ENCODE results near the gene QRFP.

Gene QRFP

DNA sequence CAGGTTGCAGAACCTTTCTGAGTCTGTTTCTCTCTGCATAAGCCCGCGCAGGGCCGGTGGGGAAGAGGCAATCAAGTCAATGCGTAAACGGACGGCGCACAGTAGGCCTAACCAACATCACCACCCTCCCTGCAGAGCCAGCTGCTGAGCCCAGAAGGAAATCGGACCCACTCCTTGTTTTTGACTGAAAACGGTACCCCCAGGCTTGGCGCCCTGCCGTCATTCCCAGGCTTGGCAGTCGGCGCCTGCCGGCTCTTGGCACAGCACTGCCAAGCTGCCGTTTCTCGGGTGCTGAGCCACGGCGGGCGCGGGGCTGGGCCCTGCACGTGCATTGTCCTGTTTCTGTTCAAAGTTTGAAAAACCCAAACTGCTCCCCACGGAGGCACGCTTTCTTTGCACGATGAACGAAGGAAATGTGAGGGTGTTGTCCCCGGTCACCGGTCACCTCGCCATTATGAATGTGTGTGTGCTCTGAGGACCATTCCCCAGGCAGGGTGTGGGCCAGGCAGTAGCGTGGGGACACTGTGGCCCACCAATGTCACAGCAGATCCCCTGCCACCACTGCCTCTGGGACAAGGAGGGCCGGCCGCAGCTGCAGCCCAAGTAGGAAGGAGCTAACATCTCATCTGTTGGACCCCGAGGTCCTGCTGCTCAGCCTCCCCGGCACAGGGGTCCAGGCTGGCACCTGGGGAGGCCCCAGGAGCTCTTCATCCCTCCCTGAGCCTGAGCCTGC lies 22.4 kb upstream of the QRFP start:
- Histone ChIP-seq H3K27me3 (ENCODE audit: control insufficient read depth, insufficient read depth, low read length, poor library complexity, severe bottlenecking) (peaks cover 5% of the 10 kb centered on the region), H3K4me3 (ENCODE audit: insufficient read depth, low read depth, low read length) (no peak overlapping the region), H3K36me3 (ENCODE audit: control insufficient read depth, insufficient read depth, low read length) (no peaks in the 10 kb centered on the region), H3K4me1 (ENCODE audit: control insufficient read depth, insufficient read depth, low read length) (peaks cover 40% of the 10 kb centered on the region), H3K9me3 (ENCODE audit: control insufficient read depth, low read length) (no peaks in the 10 kb centered on the region), H3K27ac (ENCODE audit: insufficient read depth, low read depth, low read length, poor library complexity, severe bottlenecking) (no peak overlapping the region)
- WGBS, 2 experiments, result 94 to 95% methylated on average over 33 of the region's 33 CpGs

DNA sequence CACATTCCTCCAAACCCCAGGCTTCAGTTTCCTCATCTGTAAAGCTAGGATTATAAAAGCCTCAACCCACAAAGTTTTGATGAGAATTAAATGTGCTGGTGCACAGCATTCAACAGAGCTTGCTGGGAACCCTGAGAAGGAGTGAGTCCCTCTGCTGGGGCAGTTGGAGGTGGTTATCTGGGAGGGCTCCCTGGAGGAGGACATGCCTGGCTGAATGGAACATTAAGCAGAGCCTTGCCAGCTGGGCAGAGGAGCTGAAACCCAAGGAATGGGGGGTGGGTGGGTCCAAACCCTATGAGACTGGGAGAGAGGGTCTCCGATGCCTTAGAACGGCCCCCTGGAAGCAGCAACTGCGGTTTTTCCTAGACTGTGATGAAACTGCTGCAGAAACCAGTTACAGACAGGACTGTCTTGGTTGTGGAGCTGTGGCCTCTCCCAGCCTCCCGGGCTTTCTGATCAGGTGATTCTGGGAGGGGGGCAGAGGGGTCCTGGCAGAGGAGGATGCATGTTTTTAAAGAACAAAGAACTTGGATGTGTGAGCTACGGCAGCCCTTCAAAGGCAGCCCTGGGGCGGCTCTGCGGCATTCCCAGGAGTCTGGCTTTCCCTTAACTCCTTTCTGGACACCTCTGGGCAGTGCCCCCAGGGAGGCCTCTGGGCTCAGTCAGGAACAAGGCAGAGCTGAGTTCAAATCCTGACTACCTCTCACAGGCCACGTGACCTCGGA lies 21.7 kb upstream of the QRFP start:
- no peaks in the 10 kb centered on the region for H3K36me3 ChIP-seq (ENCODE audit: control insufficient read depth, insufficient read depth, low read length)
- H3K27ac ChIP-seq (ENCODE audit: insufficient read depth, low read depth, low read length, poor library complexity, severe bottlenecking), result no peak overlapping the region
- H3K4me3 ChIP-seq (ENCODE audit: insufficient read depth, low read depth, low read length), result no peak overlapping the region
- H3K4me1 ChIP-seq (ENCODE audit: control insufficient read depth, insufficient read depth, low read length), result peaks cover 47% of the 10 kb centered on the region
- WGBS, 2 experiments, result 83 to 86% methylated on average over 9 of the region's 9 CpGs
- peaks cover 5% of the 10 kb centered on the region for H3K27me3 ChIP-seq (ENCODE audit: control insufficient read depth, insufficient read depth, low read length, poor library complexity, severe bottlenecking)
- H3K9me3 ChIP-seq (ENCODE audit: control insufficient read depth, low read length), result no peaks in the 10 kb centered on the region

DNA sequence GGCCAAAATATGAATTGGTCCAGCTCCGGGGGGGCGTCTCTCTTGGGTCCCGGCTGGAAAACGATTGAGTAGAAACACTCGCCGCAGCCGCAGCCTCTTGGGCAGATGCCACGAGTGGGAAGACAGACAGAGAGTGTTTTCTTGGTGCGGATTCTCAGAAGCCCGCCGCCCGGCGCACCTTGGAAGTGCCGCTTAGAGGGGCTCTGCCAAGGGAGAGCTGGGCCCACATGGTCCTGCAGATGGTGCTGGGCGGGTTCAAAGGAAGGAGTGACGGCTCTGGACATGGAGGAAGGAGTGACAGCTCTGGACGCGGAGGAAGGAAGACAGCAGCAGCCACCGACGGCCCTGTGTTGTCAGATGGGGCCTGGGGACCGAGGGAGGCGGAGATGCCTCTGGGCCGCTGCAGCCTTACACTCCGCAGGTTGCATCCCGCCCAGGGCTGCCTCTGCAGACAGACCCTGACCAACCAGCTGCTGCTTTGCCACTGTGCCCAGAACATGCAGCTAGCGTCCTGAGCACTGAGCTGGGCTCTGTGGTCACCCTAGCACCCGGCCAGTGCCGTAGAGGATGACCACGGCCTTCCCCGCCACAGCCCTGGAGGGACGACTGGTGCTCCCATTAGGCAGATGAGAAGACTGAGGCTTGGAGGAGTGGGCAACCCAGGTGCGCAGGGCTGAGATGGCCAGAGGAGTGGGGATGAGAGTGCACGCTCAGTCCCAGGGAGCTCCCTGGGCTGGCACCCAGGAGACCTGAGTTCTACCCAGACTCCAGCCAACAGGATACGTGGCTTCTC lies 20.8 kb upstream of the QRFP start:
- no peaks in the 10 kb centered on the region for H3K36me3 ChIP-seq (ENCODE audit: control insufficient read depth, insufficient read depth, low read length)
- peaks cover 52% of the 10 kb centered on the region for H3K4me1 ChIP-seq (ENCODE audit: control insufficient read depth, insufficient read depth, low read length)
- H3K9me3 ChIP-seq (ENCODE audit: control insufficient read depth, low read length), result no peaks in the 10 kb centered on the region
- H3K27ac ChIP-seq (ENCODE audit: insufficient read depth, low read depth, low read length, poor library complexity, severe bottlenecking), result no peak overlapping the region
- H3K4me3 ChIP-seq (ENCODE audit: insufficient read depth, low read depth, low read length), result no peak overlapping the region
- WGBS, 2 experiments, result 89% methylated on average over 34 of the region's 34 CpGs
- H3K27me3 ChIP-seq (ENCODE audit: control insufficient read depth, insufficient read depth, low read length, poor library complexity, severe bottlenecking), result peaks cover 3% of the 10 kb centered on the region

DNA sequence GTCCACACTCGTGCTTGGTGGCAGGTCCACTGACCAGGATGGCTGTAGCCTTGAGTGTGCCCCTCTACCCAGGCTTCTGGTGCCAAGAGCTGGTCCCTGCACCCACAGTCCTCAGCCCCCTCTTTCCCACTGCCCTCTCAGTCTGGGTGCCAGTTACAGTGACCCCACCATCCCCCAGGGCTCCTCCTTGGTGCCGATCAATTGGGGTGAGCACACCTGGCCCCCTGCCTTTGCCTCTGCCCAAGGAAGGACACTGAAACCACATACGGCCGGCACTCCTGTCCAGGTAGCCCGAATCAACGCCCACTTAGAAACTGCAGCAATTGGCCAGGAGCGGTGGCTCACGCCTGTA lies 18.5 kb upstream of the QRFP start:
- no peak overlapping the region for H3K4me3 ChIP-seq (ENCODE audit: insufficient read depth, low read depth, low read length)
- WGBS, 2 experiments, result 89 to 93% methylated on average over 8 of the region's 8 CpGs
- H3K4me1 ChIP-seq (ENCODE audit: control insufficient read depth, insufficient read depth, low read length), result peaks cover 29% of the 10 kb centered on the region
- H3K27me3 ChIP-seq (ENCODE audit: control insufficient read depth, insufficient read depth, low read length, poor library complexity, severe bottlenecking), result no peaks in the 10 kb centered on the region
- H3K36me3 ChIP-seq (ENCODE audit: control insufficient read depth, insufficient read depth, low read length), result no peaks in the 10 kb centered on the region
- H3K27ac ChIP-seq (ENCODE audit: insufficient read depth, low read depth, low read length, poor library complexity, severe bottlenecking), result no peak overlapping the region
- no peaks in the 10 kb centered on the region for H3K9me3 ChIP-seq (ENCODE audit: control insufficient read depth, low read length)

DNA sequence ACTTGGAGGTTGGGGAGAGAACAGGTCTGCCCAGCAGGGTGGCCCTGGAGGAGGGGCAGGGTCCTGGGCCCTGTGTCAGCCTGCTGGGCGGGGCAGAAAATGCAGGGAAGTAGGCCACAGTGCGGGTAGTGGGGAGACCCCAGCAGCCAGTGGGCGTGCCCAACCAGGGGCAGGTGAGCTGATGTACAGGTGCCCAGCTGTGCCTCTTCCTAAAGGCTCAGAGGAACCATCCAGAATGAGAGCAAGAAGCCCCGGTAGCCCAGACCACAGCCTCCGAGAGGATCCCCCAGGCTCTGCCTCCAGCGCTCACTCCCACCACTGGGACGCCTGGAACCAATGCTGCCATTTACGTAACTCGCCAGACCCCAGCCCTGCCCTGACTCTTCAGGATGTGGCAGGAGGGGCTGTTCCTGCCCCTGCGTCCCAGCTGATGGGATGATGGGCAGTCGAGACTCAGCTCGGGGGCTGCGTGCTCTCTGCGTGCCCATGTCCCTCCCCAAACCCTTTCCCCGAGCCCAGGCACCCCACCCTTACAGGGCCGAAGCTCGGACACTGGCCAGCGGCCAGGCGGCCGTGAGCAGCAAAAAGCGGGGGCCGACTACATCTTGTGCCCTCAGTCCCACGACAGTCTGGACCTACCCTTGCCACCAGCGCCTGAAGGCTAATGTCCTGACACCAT lies 17.9 kb upstream of the QRFP start:
- no peak overlapping the region for H3K27ac ChIP-seq (ENCODE audit: insufficient read depth, low read depth, low read length, poor library complexity, severe bottlenecking)
- H3K27me3 ChIP-seq (ENCODE audit: control insufficient read depth, insufficient read depth, low read length, poor library complexity, severe bottlenecking), result no peaks in the 10 kb centered on the region
- WGBS, 2 experiments, result 89% methylated on average over 24 of the region's 24 CpGs
- no peaks in the 10 kb centered on the region for H3K9me3 ChIP-seq (ENCODE audit: control insufficient read depth, low read length)
- peaks cover 24% of the 10 kb centered on the region for H3K4me1 ChIP-seq (ENCODE audit: control insufficient read depth, insufficient read depth, low read length)
- no peak overlapping the region for H3K4me3 ChIP-seq (ENCODE audit: insufficient read depth, low read depth, low read length)
- no peaks in the 10 kb centered on the region for H3K36me3 ChIP-seq (ENCODE audit: control insufficient read depth, insufficient read depth, low read length)

DNA sequence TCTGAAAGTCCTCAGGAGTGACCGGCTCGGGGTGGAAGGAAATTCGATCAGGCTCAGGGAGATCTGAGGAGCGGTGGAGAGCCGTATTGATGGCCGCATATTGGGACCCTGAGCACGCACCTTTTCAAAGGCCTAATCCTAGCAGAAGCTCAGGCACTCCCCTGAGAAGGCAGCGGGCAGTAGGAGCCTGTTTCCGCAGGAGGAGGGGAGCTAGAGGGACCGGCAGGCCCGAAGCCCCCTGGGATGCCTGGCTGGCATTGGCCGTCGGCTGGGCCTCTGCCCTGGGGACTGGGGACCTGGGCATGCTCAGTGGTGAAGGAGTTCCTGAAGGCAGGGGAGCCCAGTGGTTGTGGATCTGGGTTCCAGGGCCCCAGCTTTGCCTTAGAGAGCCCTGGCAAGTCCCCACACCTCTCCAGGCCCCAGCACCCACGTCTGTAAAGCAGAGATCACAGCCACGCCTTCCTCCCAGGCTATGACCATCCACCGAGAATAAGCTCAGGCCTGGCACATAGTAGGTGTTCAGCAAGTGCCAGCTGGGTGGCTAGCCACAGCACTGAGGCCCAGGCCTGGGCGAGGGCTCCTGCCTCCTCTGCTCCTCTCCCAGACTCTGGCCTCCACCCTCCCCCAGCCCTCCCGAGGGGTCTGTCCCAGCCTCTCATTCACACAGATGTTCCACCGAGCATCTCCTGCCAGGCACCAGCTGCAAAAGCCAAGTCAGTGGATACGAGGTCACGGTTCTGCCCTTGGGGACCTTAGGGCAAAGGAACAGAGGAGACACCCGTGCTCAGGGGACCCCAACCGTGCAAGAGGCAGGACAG lies 17.2 kb upstream of the QRFP start:
- Histone ChIP-seq H3K4me1 (ENCODE audit: control insufficient read depth, insufficient read depth, low read length) (peaks cover 22% of the 10 kb centered on the region), H3K36me3 (ENCODE audit: control insufficient read depth, insufficient read depth, low read length) (no peaks in the 10 kb centered on the region), H3K27me3 (ENCODE audit: control insufficient read depth, insufficient read depth, low read length, poor library complexity, severe bottlenecking) (no peaks in the 10 kb centered on the region), H3K27ac (ENCODE audit: insufficient read depth, low read depth, low read length, poor library complexity, severe bottlenecking) (no peak overlapping the region), H3K4me3 (ENCODE audit: insufficient read depth, low read depth, low read length) (no peak overlapping the region), H3K9me3 (ENCODE audit: control insufficient read depth, low read length) (no peaks in the 10 kb centered on the region)
- WGBS, 2 experiments, result 54 to 55% methylated on average over 23 of the region's 23 CpGs

DNA sequence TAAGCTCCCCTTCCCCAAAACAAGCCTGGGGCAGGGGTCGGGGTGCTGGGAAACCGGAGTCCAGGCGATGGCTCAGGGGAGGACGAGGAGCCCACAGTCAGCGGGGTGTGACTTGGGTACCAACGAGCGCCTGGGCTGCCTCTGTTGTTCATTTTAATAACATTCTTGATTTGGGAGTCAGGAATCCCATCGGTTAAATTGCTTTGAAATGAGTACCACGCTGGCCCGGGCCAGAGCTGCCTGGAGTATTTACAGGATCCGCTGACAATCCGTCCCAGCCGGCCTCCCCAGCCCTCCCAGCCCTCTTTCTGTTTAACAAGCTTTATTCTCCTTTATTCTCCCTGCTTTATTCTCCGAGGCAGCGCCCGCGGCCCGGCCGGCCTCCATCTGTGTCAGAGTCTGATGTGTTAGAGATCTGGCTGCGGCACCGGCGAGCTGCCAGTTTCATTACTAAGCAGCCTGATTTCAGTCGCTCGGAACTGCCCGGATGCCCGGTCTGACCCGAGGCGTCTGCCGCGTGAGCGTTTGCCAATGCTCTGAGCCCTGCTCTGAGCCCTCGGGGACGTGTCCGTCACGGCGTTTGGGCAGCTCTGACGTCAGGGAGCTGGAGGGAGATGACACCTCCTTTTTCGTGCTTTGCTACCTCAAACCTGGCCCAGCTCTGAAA lies 16.5 kb upstream of the QRFP start:
- Histone ChIP-seq H3K4me3 (ENCODE audit: insufficient read depth, low read depth, low read length) (no peak overlapping the region), H3K4me1 (ENCODE audit: control insufficient read depth, insufficient read depth, low read length) (peaks cover 22% of the 10 kb centered on the region), H3K27me3 (ENCODE audit: control insufficient read depth, insufficient read depth, low read length, poor library complexity, severe bottlenecking) (no peaks in the 10 kb centered on the region), H3K36me3 (ENCODE audit: control insufficient read depth, insufficient read depth, low read length) (no peaks in the 10 kb centered on the region), H3K27ac (ENCODE audit: insufficient read depth, low read depth, low read length, poor library complexity, severe bottlenecking) (peak overlapping the region; percentile 39), H3K9me3 (ENCODE audit: control insufficient read depth, low read length) (no peaks in the 10 kb centered on the region)
- WGBS, 2 experiments, result 69 to 77% methylated on average over 38 of the region's 38 CpGs

DNA sequence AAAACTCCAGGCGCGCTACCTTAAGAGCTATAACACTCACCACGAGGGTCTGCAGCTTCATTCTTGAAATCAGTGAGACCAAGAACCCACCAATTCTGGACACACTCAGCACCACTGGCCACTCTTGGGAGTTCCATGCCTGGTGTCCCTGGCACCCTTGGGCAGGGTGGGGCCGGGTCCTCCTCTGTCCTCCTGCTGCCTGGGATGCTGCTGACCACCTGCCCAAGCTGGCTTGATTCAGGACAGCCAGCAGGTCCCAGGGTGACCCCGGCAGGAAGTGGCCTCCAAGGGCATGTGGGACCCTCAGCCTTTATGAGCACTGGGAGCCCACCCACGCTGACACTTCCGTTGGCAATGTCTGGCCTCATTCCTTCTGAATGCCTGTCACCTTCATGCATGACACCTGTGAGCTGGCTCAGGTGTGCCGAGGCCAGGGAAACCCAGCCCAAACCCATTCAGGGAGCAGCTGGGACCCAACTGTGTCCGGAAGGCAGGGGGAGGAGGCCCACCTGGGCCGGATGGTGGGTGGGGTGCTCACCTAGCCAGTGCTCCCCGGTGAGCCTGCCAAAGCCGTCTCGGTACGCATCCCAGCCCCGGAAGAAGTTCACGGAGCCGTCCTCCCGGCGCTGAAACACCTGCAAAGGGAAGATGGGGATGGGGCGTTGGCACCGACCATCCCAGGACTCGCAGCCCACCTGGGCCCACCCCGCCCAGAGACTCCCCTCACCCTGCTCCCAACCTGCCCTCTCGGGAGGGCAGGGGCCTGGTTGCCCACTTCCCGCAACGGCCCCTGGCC lies 14.8 kb upstream of the QRFP start:
- H3K27me3 ChIP-seq (ENCODE audit: control insufficient read depth, insufficient read depth, low read length, poor library complexity, severe bottlenecking), result no peaks in the 10 kb centered on the region
- no peak overlapping the region for H3K27ac ChIP-seq (ENCODE audit: insufficient read depth, low read depth, low read length, poor library complexity, severe bottlenecking)
- H3K4me1 ChIP-seq (ENCODE audit: control insufficient read depth, insufficient read depth, low read length), result peaks cover 22% of the 10 kb centered on the region
- no peaks in the 10 kb centered on the region for H3K9me3 ChIP-seq (ENCODE audit: control insufficient read depth, low read length)
- WGBS, 2 experiments, result 95% methylated on average over 26 of the region's 26 CpGs
- H3K36me3 ChIP-seq (ENCODE audit: control insufficient read depth, insufficient read depth, low read length), result no peaks in the 10 kb centered on the region
- no peak overlapping the region for H3K4me3 ChIP-seq (ENCODE audit: insufficient read depth, low read depth, low read length)
